CD4-positive, alpha-beta T cell treated with Interleukin-15 for 1 hour (primary cell): ENCODE data around the gene LIN52.

Experiments
- DNase-seq: peaks from one replicate; pipeline ENCODE4 v3.0.0-alpha.2; 2020

The LIN52 gene

DNA sequence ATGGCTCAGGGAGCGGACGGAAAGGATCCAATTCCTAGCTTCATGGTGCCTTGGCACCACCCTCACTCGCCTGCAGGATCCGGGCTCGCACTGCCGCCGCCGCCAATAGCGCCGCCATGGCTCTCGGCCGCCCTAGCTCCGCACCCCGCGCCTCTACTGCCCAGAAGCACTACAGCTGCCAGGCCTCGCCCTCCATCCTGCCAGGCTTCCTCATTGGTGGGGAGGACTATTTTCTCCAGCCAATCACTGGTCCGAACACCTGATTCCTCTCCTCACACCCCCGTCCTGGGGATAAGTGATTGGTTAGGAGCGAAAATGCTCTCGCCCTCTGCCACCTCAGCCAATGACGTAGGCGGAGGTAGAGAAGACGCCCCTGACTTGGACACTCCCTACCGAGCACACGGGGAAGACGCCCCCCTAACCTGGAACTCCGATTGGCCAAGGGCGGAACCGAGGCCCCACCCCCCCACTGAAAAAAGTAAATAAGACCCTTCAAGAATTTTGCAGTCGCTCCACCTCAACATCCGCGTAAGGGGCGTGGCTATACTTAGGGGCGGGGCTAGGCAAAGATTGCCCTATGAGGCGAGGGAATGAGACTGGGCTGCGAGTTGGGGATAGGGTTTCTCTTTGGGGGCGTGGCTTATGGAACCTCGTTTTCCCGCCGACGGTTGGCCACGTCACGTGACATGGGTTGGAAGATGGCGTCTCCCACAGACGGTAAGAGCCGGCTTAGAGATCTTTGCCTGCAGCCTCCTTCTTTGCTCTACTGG lies at the start of gene LIN52, which contains the start of gene ALDH6A1:
Gene LIN52, plus strand, starts transcription at position 680 of the 770 bp plus-strand sequence. Its CDS starts 19 bp downstream, at position 699.
Gene ALDH6A1, minus strand, starts transcription at position 177 of the 770 bp plus-strand sequence. Its CDS starts 59 bp downstream, at position 118.
- peak; percentile 100 for DNase-seq

- no peak for DNase-seq
Observed at GRCh38 chr14:74035556-74035955, 49.2 kb upstream of the LIN52 start.

- no peak for DNase-seq
Observed at GRCh38 chr14:74038020-74038859, 46.5 kb upstream of the LIN52 start.

DNA sequence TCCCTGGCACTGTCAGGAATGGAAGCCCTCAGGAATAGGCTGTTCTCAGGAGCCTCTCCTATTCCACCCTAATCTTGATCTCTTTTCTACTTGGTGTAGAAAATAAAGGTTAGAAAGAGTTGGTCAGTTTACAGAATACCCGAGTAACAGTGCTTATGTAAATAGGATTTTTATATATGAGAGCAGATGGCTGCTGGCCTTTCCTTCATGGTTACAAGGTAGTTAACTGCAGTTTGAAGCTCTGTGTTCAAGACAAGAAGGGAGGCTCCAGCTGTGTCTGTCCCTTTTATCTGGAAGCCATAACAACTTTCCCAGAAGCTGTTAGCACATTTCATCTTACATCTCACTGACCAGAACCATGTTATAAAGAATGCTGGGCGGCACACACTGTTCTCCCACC lies 42.5 kb upstream of the LIN52 start:
- DNase-seq = no peak

- no peak for DNase-seq
Observed at GRCh38 chr14:74045522-74045921, 39.2 kb upstream of the LIN52 start.

DNA sequence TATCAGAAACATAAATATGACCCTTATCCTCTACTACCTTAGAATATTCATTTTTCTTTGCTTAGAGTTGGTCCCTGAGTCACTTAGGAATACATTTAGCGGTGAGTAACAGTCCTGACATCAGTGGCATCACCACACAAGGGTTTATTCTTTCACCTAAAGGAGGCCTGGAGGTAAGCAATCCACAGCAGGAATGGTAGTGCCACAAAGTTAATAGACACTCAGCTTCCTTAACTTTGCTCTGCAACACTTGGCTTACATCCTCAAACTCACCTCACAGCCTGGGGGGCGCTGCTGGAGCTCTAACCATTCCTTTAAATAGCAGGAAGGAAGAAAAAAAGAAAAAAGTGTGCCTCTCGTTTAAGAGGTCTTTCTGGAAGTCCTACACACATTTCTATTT lies 36.5 kb upstream of the LIN52 start:
- no peak for DNase-seq

DNA sequence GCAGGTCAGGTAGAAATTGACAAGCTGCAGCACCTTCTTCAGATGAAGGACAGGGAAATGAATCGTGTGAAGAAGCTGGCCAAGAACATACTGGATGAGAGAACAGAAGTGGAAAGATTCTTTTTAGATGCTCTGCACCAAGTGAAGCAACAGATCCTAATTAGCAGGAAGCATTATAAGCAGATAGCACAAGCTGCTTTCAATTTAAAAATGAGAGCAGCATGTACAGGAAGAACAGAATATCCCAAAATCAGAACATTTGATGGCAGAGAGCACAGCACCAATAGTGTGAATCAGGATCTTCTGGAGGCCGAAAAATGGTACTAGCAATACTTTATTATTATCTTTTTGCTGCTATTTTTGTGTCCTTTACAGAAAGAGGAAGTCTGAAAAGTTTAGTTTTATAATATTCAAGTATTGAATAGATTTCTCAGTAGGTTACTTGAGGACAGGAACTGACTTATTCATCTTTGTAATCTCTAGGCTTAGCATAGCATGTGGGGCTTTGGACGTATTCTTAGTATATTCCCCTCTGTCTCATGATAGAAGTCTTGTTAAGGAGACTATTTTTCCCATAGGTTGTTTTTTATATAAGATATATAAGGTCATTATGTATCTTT lies 34.8 kb upstream of the LIN52 start:
- DNase-seq = no peak

DNA sequence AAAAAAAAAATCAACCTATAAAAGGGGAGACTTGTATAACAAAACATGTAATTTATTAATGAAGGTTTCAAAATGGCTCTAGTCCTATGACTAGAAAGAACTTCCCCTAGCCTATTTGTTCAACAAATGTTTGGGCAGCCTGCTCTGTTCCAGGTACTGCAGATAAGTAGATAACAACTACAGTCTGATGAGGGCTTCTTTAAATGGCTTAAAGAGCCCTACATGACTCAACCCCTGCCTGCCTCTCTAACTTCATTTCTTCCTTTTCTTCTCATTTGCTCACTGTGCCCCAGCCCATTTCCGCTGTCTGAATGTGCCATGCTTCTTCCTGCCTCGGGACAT lies 22.0 kb upstream of the LIN52 start:
- DNase-seq = no peak

DNA sequence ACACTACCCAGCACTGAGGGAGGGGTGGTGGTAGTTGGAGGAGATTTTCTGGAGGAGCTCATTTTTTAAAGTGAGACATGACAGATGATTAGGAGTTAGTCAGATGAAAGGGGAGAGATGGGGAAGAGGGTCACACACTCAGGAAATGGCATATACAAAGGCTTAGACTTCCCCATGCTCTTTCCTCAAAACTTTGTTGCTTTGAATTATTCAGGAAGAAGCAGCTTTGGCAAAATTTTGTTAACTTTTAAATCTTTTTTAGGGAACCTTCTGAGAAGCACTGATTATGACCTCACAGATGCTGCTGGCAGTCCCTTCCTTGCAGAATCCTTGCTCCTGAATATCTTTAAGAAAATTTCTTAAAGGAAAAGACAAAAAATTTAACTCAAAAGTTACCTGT lies 20.3 kb upstream of the LIN52 start:
- DNase-seq = no peak

DNA sequence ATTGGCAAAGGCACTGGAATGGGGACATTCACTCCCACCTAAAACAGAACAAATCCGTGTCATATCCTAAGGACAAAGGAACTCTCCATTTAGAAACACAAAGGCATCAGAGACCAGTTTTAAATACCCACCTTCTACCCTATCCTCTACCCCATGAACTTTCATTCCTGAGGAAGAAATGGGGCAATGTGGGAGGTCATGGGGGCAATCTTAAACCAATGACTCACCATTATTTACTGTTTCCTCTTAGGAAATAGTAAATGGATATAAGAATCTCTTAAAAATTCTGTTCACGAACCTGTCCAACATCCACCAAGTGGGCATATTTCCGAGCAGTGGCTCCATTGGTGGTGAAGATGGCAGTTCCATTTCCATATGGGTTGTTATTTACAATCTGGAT lies 19.9 kb upstream of the LIN52 start:
- DNase-seq = no peak

DNA sequence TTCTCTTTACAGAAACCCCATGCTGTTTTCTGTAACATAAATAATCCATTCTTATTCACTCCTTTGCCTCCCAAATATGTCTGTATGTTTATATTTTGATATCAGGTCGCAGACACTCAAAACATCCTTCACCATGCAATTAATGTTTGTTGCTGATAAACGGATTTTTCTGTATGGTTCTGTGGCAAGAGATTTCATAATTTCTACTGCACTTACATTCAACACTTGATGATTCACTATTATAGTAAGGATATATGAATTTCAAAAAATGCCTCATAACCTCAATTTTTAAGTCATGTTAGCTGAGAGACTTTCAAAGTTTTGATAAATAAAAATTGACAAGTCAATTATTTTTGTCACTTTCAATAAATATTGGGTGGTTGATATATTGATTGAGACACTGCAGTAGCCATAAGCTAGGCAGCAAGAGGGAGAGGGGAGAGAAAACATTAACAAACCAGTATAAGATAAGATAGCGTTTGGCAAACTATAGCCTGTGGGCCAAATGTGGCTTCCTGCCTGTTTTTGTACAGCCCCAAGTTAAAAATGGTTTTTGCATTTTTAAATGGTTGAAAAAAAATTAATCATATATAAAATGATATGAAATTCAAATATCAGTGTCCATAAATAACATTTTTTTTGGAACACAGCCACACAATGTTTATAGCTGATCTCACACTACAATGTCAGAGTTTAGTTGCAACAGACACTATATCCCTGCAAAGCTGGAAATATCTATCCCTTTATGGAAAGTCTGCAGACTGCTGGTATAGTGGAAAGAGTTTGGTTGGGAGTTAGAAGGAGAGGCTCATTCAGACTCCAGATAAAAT lies 18.8 kb upstream of the LIN52 start:
- no peak for DNase-seq

DNA sequence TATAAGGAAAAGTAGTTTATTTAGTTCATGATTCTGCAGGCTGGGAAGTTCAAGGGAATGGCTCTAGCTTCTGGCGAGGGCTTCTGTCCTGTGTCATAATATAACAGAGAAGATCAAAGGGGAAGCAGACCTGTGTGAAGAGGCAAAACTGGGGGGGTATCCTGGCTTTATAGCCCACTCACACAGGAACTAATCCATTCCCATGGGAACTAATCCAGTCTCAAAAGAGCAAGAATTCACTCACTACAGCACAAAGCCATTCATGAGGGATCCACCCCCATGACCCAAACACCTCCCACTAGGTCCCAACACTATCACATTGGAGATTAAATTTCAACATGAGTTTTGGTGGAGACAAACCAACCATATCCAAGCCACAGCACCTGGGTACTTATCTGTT lies 7.4 kb upstream of the LIN52 start:
- DNase-seq = no peak

GRCh38 chr14:74080820-74081460 lies 3.8 kb upstream of the LIN52 start:
- DNase-seq = no peak

- DNase-seq = no peak
Observed at GRCh38 chr14:74081491-74081890, 3.3 kb upstream of the LIN52 start.

GRCh38 chr14:74083161-74083560 lies 1.6 kb upstream of the LIN52 start:
- no peak for DNase-seq

GRCh38 chr14:74083784-74084276 lies 926 bp upstream of the LIN52 start:
- no peak for DNase-seq

GRCh38 chr14:74085047-74085637 lies 386 bp downstream of the LIN52 start:
- DNase-seq = no peak

DNA sequence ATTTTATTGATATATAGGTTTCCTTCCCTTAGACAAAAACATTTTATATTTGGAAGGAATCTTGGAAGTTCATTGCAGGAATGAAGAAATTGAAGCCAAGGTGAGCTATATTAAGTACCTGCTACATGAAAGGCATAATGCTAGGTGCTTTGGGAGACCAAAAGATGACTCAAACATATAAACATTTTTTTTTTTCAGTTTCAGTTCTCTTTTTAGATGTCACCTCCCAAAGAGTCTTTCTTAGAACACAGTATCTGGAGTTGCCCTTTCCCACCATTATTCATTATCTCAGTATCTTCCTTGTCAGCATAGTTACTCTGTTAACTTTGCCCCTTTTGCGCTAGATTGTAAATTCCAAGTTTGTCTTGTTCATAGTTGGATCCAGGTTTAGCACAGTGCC lies 1.1 kb downstream of the LIN52 start:
- no peak for DNase-seq

DNA sequence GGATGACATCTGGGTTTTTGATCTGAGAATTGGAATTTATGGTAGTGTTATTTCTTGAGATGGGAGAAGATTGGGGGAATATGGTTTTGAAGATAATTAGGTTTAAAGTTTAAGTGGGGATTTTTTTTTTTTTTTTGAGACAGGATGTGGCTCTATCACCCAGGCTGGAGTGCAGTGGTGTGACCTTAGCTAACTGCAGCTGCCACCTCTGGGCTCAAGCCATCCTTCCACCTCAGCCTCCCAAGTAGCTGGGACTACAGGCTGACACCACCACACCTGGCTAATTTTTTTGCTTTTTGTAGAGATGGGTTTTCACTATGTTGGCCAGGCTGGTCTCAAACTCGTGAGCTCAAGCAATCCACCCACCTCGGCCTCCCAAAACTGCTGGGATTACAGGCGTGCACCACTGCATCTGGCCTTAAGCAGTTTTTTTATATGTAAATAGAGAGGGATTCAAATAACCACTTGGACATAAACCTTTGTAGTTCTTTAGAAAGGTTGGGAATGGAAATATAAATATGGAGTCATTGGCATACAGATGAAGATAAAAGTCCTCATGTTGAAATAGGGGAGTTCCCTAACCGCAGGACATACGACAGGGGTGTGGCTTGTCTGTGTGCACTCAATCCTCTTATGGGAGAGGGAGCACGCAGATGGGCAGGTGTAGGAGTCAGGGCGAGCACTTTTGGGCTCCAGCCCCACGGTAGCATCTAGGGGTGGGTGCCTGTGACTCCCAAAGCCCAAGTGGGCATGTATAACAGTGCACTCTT lies 4.7 kb downstream of the LIN52 start:
- no peak for DNase-seq

DNA sequence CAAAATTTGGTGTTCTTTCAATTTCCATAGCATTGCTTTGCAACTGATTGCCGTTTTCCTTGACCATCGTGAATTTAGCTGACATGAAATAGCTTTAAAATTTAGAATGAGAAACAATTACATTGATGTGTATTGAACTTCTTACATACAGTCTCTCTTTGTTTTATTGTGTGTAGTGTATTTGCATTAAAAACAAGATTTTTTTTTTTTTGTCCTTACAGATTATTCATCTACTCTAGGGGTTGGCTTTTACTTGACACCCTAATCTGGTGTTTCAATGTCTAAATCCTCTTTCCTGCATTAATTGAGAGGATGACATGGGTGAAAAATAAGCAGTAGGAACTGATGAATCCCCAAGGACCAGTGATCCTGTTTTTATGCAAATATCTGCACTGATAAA lies 20.6 kb downstream of the LIN52 start:
- no peak for DNase-seq

DNA sequence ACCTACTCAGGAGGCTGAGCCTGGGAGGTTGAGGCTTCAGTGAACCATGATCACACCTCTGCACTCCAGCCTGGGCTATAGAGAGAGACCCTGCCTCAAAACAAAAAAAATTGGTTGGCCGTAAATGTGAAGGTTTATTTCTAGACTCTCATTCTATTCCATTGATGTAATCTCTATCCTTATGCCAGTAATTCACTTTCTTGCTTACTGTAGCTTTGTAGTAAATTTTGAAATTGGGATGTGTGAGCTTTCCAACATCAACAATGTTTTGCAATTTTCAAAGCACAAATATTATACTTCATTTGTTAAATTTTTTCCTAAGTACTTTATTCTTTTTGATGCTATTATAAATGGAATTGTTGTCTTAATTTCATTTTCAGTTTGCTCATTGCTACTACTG lies 24.6 kb downstream of the LIN52 start:
- no peak for DNase-seq
